SK-N-MC (cell line): ENCODE measurements around the gene PRCD.

Experiments
- EZH2 ChIP-seq: fragments of 200-600 bp; sonication (generic); IDR thresholded peaks from one replicate; pipeline ENCODE4 v1.6.1; 2017; ENCODE audit warnings: antibody characterized with exemption
- POLR2AphosphoS5 ChIP-seq: IDR thresholded peaks from 2 replicates; pipeline ENCODE4 v1.6.1; 2012; ENCODE audit warnings: mild to moderate bottlenecking, low read depth, low read length, borderline replicate concordance

DNA sequence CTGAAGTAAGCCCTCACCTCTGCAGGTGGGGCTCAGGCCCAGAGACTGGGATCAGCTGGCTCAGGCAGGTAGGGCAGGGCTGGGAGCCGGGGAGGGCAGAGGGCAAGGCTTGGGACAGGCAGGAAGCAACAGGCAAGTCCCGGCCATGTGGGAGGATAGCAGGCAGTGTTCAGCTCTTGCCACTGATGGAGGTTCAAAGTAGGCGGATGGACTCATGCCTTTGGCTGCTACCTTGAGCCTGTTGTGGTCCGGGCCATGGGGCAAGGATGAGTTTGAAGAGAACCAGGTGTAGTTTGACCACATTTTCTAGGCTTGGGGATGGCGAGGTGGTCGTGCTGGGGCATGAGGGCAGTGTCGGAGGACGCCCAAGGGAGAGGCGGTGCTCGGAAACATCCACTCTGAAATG, 2.7 kb downstream of the PRCD start:
- TF ChIP-seq EZH2 (no peak), POLR2AphosphoS5 (no peak)
